ENCODE measurements around the gene CCNE1. TPM values are rescaled to one million over a fixed set of nuclear protein-coding genes. Genes with fewer than 3 reads are reported as not detected.

The CCNE1 gene
- total and polyA plus RNA-seq, 2 experiments from 2014 or later, result 26.1 to 38.3 TPM

DNA sequence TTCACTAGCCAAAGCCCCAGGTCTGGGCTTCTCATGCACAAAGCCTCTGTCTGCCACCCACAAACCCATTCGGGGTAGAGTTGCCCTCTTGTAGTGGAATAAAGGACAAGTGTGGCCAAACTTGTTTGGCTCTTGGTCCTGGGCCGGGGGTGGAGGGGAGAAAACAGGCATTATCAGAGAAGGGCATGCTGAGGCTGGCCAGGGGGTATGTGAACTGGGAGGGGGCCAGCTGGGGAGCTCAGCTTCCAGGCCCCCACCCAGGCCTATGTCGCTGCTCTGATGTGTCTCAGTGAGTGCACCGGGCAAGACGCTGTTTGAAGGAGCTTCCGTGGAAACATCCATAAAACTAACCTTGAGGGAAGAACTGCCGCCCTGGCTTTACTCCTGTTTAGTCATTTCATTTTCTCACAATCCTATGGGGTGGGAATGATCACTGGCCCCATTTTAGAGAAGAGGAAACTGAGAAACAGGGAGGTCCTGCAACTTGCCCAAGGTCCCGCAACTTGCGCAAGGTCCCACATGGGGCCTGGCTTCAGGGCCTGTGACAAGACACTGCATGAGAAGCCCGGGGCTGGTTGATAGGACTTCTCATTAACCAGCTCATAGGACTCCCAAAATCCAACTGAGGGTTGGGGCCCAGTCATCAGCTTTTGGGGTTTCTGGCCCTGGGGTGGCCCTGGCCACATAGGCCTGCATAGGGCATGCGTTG is 30.8 kb downstream of the CCNE1 start:
- peaks cover 24% of the 10 kb centered on the region for H3K4me1 Mint-ChIP-seq
- no peak for DNase-seq (ENCODE audit: low spot score)
- Histone ChIP-seq H4K20me1 (replicated peaks; ENCODE audit: insufficient read depth) (no peaks in the 10 kb centered on the region; the same call in 1 of the 2 replicates), H2AFZ (peak overlapping the region; percentile 94), H3K27ac (ENCODE audit: low read depth) (no peak overlapping the region), H3K4me2 (peak overlapping the region; percentile 82), H3K4me3 (peak overlapping the region; percentile 86), H3K4me1 (ENCODE audit: insufficient read depth) (peaks cover 15% of the 10 kb centered on the region), H3K79me2 (replicated peaks; ENCODE audit: insufficient read depth) (no peaks in the 10 kb centered on the region), H3K36me3 (ENCODE audit: insufficient read depth) (no peaks in the 10 kb centered on the region), H3F3A (replicated peaks; ENCODE audit: low read depth) (peaks cover 15% of the 10 kb centered on the region; the same call in 1 of the 2 replicates), H3K9me2 (ENCODE audit: insufficient read depth) (no peaks in the 10 kb centered on the region), H3K27me3 (ENCODE audit: insufficient read depth) (peaks cover 5% of the 10 kb centered on the region; the same call in 1 of the 2 replicates)
- TF ChIP-seq ZNF114 (CRISPR knock-in tag; IDR thresholded peaks at IDR 0.05), result no peak
- TF ChIP-seq, protein P1, sequence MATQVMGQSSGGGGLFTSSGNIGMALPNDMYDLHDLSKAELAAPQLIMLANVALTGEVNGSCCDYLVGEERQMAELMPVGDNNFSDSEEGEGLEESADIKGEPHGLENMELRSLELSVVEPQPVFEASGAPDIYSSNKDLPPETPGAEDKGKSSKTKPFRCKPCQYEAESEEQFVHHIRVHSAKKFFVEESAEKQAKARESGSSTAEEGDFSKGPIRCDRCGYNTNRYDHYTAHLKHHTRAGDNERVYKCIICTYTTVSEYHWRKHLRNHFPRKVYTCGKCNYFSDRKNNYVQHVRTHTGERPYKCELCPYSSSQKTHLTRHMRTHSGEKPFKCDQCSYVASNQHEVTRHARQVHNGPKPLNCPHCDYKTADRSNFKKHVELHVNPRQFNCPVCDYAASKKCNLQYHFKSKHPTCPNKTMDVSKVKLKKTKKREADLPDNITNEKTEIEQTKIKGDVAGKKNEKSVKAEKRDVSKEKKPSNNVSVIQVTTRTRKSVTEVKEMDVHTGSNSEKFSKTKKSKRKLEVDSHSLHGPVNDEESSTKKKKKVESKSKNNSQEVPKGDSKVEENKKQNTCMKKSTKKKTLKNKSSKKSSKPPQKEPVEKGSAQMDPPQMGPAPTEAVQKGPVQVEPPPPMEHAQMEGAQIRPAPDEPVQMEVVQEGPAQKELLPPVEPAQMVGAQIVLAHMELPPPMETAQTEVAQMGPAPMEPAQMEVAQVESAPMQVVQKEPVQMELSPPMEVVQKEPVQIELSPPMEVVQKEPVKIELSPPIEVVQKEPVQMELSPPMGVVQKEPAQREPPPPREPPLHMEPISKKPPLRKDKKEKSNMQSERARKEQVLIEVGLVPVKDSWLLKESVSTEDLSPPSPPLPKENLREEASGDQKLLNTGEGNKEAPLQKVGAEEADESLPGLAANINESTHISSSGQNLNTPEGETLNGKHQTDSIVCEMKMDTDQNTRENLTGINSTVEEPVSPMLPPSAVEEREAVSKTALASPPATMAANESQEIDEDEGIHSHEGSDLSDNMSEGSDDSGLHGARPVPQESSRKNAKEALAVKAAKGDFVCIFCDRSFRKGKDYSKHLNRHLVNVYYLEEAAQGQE (IDR thresholded peaks at IDR 0.05; ENCODE audit: unreplicated experiment), result no peak
- TF ChIP-seq STAT1 (IDR thresholded peaks at IDR 0.05; ENCODE audit: unreplicated experiment), result no peak
- TF ChIP-seq POLR2AphosphoS5 (IDR thresholded peaks at IDR 0.05; ENCODE audit: low read depth), result no peak
- TF ChIP-seq CREB1 (CRISPR knock-in tag; IDR thresholded peaks at IDR 0.05; ENCODE audit: low read depth), result no peak
- TF ChIP-seq JUNB (IDR thresholded peaks at IDR 0.05; ENCODE audit: unreplicated experiment), result no peak
- TF ChIP-seq ZNF331 (CRISPR knock-in tag; IDR thresholded peaks at IDR 0.05; ENCODE audit: low read depth), result no peak
- TF ChIP-seq, protein P2, sequence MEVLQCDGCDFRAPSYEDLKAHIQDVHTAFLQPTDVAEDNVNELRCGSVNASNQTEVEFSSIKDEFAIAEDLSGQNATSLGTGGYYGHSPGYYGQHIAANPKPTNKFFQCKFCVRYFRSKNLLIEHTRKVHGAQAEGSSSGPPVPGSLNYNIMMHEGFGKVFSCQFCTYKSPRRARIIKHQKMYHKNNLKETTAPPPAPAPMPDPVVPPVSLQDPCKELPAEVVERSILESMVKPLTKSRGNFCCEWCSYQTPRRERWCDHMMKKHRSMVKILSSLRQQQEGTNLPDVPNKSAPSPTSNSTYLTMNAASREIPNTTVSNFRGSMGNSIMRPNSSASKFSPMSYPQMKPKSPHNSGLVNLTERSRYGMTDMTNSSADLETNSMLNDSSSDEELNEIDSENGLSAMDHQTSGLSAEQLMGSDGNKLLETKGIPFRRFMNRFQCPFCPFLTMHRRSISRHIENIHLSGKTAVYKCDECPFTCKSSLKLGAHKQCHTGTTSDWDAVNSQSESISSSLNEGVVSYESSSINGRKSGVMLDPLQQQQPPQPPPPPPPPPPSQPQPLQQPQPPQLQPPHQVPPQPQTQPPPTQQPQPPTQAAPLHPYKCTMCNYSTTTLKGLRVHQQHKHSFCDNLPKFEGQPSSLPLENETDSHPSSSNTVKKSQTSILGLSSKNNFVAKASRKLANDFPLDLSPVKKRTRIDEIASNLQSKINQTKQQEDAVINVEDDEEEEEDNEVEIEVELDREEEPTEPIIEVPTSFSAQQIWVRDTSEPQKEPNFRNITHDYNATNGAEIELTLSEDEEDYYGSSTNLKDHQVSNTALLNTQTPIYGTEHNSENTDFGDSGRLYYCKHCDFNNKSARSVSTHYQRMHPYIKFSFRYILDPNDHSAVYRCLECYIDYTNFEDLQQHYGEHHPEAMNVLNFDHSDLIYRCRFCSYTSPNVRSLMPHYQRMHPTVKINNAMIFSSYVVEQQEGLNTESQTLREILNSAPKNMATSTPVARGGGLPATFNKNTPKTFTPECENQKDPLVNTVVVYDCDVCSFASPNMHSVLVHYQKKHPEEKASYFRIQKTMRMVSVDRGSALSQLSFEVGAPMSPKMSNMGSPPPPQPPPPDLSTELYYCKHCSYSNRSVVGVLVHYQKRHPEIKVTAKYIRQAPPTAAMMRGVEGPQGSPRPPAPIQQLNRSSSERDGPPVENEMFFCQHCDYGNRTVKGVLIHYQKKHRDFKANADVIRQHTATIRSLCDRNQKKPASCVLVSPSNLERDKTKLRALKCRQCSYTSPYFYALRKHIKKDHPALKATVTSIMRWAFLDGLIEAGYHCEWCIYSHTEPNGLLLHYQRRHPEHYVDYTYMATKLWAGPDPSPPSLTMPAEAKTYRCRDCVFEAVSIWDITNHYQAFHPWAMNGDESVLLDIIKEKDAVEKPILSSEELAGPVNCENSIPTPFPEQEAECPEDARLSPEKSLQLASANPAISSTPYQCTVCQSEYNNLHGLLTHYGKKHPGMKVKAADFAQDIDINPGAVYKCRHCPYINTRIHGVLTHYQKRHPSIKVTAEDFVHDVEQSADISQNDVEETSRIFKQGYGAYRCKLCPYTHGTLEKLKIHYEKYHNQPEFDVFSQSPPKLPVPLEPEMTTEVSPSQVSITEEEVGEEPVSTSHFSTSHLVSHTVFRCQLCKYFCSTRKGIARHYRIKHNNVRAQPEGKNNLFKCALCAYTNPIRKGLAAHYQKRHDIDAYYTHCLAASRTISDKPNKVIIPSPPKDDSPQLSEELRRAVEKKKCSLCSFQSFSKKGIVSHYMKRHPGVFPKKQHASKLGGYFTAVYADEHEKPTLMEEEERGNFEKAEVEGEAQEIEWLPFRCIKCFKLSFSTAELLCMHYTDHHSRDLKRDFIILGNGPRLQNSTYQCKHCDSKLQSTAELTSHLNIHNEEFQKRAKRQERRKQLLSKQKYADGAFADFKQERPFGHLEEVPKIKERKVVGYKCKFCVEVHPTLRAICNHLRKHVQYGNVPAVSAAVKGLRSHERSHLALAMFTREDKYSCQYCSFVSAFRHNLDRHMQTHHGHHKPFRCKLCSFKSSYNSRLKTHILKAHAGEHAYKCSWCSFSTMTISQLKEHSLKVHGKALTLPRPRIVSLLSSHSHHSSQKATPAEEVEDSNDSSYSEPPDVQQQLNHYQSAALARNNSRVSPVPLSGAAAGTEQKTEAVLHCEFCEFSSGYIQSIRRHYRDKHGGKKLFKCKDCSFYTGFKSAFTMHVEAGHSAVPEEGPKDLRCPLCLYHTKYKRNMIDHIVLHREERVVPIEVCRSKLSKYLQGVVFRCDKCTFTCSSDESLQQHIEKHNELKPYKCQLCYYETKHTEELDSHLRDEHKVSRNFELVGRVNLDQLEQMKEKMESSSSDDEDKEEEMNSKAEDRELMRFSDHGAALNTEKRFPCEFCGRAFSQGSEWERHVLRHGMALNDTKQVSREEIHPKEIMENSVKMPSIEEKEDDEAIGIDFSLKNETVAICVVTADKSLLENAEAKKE (CRISPR knock-in tag; IDR thresholded peaks at IDR 0.05), result no peak
- TF ChIP-seq EZH2phosphoT487 (IDR thresholded peaks at IDR 0.05; ENCODE audit: unreplicated experiment), result no peak
- no peak for TF ChIP-seq EZH2 (IDR thresholded peaks at IDR 0.05; ENCODE audit: low read depth, unreplicated experiment)
- TF ChIP-seq, protein P3, sequence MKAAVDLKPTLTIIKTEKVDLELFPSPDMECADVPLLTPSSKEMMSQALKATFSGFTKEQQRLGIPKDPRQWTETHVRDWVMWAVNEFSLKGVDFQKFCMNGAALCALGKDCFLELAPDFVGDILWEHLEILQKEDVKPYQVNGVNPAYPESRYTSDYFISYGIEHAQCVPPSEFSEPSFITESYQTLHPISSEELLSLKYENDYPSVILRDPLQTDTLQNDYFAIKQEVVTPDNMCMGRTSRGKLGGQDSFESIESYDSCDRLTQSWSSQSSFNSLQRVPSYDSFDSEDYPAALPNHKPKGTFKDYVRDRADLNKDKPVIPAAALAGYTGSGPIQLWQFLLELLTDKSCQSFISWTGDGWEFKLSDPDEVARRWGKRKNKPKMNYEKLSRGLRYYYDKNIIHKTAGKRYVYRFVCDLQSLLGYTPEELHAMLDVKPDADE (IDR thresholded peaks at IDR 0.05), result no peak
- TF ChIP-seq CTCF (conservative IDR thresholded peaks at IDR 0.05; ENCODE audit: low read depth in 2 of 2), result no peak
- TF ChIP-seq NANOG (IDR thresholded peaks at IDR 0.05; ENCODE audit: borderline replicate concordance), result no peak
- H3K27ac Mint-ChIP-seq, result no peak overlapping the region
- ATAC-seq, result no peak
- H3K4me3 Mint-ChIP-seq, result peak overlapping the region; percentile 57; the same call in 2 of the 3 replicates
- peaks cover 7% of the 10 kb centered on the region for H3K27me3 Mint-ChIP-seq (ENCODE audit: insufficient read depth, low read depth, poor library complexity)
- no peaks in the 10 kb centered on the region; the same call in 2 of the 3 replicates for H3K9me3 Mint-ChIP-seq
- H3K36me3 Mint-ChIP-seq (ENCODE audit: low read depth), result no peaks in the 10 kb centered on the region; the same call in 2 of the 3 replicates
